ENCODE results near the gene RSRP1.

The RSRP1 gene

GRCh38 chr1:25205786-25206185, 41.5 kb downstream of the RSRP1 start:
- peaks cover 0 to 11% (median 3%) of the 10 kb centered on the region in 5 donors for H3K27me3 ChIP-seq (ENCODE audit: control insufficient read depth in 5 of 5, insufficient read depth in 4 of 5, low read length in 5 of 5)
- H3K36me3 ChIP-seq (ENCODE audit: control insufficient read depth in 5 of 5, insufficient read depth in 5 of 5, low read length in 5 of 5): no peaks in the 10 kb centered on the region
- H3K9ac ChIP-seq (ENCODE audit: low read length in 5 of 5): no peak overlapping the region
- H3K27ac ChIP-seq (ENCODE audit: low read depth, low read length): no peak overlapping the region
- no peaks in the 10 kb centered on the region for H3K9me3 ChIP-seq (ENCODE audit: control insufficient read depth in 5 of 5, low read length in 5 of 5)
- H3K4me1 ChIP-seq (ENCODE audit: control insufficient read depth in 5 of 5, insufficient read depth in 5 of 5, low read length in 5 of 5): no peaks in the 10 kb centered on the region
- H3K4me3 ChIP-seq (ENCODE audit: low read depth in 1 of 5, low read length in 5 of 5): no peak overlapping the region

DNA sequence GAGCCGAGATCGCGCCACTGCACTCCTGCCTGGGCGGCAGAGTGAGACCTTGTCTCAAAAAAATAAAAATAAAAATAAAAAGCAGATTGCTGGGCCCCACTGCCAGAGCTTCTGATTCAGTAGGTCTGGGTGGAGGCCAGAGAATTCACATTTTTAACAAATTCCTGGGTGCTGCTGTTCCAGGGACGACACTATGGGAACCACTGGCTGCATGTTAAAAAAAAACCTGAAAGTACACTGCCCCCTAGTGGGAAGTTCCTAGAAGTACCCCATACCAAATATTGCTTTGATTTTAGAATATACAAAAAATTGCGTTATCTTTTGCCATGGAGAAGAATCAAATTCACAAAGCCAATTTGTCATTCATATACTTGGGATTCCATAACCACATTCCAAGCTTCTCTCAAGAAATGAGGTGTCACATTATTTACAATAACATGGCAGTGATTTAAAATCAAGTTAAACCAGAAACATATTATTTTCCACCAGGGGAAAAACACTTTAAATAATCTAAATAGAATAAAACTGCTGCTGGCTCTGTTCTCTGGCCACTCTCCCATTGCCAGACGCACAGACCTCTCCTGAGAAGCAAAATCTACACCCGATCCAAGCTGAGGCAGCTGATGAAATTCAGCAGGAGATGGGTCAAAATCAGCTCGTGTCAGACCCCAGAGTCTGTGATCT, 42.3 kb downstream of the RSRP1 start:
- Histone ChIP-seq H3K4me1 (ENCODE audit: control insufficient read depth in 5 of 5, insufficient read depth in 5 of 5, low read length in 5 of 5) (no peaks in the 10 kb centered on the region), H3K27me3 (ENCODE audit: control insufficient read depth in 5 of 5, insufficient read depth in 4 of 5, low read length in 5 of 5) (peaks cover 0 to 15% (median 3%) of the 10 kb centered on the region in 5 donors), H3K27ac (ENCODE audit: low read depth, low read length) (no peak overlapping the region), H3K36me3 (ENCODE audit: control insufficient read depth in 5 of 5, insufficient read depth in 5 of 5, low read length in 5 of 5) (no peaks in the 10 kb centered on the region), H3K9me3 (ENCODE audit: control insufficient read depth in 5 of 5, low read length in 5 of 5) (no peaks in the 10 kb centered on the region), H3K4me3 (ENCODE audit: low read depth in 1 of 5, low read length in 5 of 5) (no peak overlapping the region), H3K9ac (ENCODE audit: low read length in 5 of 5) (no peak overlapping the region)

- no peak overlapping the region for H3K27ac ChIP-seq (ENCODE audit: low read depth, low read length)
- H3K4me1 ChIP-seq (ENCODE audit: control insufficient read depth in 5 of 5, insufficient read depth in 5 of 5, low read length in 5 of 5): peaks cover 0 to 15% (median 6%) of the 10 kb centered on the region in 5 donors
- H3K9me3 ChIP-seq (ENCODE audit: control insufficient read depth in 5 of 5, low read length in 5 of 5): no peaks in the 10 kb centered on the region
- no peak overlapping the region for H3K4me3 ChIP-seq (ENCODE audit: low read depth in 1 of 5, low read length in 5 of 5)
- no peaks in the 10 kb centered on the region for H3K36me3 ChIP-seq (ENCODE audit: control insufficient read depth in 5 of 5, insufficient read depth in 5 of 5, low read length in 5 of 5)
- peaks cover 0 to 25% (median 13%) of the 10 kb centered on the region in 5 donors for H3K27me3 ChIP-seq (ENCODE audit: control insufficient read depth in 5 of 5, insufficient read depth in 4 of 5, low read length in 5 of 5)
- no peak overlapping the region for H3K9ac ChIP-seq (ENCODE audit: low read length in 5 of 5)
These were observed 46.2 kb downstream of the RSRP1 start for GRCh38 chr1:25201006-25201405.

GRCh38 chr1:25199819-25200620, 47.2 kb downstream of the RSRP1 start:
- Histone ChIP-seq H3K27ac (ENCODE audit: low read depth, low read length) (no peak overlapping the region), H3K9me3 (ENCODE audit: control insufficient read depth in 5 of 5, low read length in 5 of 5) (no peaks in the 10 kb centered on the region), H3K4me3 (ENCODE audit: low read depth in 1 of 5, low read length in 5 of 5) (no peak overlapping the region), H3K27me3 (ENCODE audit: control insufficient read depth in 5 of 5, insufficient read depth in 4 of 5, low read length in 5 of 5) (peaks cover 0 to 32% (median 17%) of the 10 kb centered on the region in 5 donors), H3K9ac (ENCODE audit: low read length in 5 of 5) (no peak overlapping the region), H3K36me3 (ENCODE audit: control insufficient read depth in 5 of 5, insufficient read depth in 5 of 5, low read length in 5 of 5) (no peaks in the 10 kb centered on the region), H3K4me1 (ENCODE audit: control insufficient read depth in 5 of 5, insufficient read depth in 5 of 5, low read length in 5 of 5) (peaks cover 0 to 15% (median 6%) of the 10 kb centered on the region in 5 donors)

DNA sequence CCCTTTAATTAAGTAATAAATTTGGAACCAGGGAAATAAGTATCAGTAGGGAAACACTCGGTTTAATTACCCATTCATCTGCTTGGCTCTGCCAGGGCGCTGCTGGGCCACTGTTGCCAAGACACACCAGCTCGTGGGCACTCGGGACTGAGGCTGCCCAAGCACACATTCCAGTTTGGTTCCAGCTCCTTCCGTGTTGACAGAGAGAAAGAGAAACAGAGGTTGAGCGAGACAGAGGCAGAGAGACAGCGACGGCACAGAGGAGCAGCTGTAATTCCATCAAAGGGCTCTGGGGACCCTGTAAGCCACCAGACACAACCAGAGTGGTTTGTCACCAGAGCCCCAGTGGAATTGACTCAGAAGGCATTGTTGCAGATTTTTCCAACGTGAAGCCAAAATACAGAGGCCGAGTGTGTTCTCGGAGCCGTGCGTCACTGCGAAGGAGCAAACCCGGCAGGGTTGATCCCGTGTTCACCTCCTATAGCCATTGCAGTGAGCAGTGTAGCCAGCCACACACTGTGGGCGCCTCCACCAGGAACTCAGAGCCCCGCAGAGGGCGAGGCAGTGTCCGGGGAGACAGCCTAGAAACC, 48.5 kb downstream of the RSRP1 start:
- Histone ChIP-seq H3K4me3 (ENCODE audit: low read depth in 1 of 5, low read length in 5 of 5) (peak overlapping the region in 3 of 5 donors; percentile 10 to 37 (median 20)), H3K9me3 (ENCODE audit: control insufficient read depth in 5 of 5, low read length in 5 of 5) (no peaks in the 10 kb centered on the region), H3K9ac (ENCODE audit: low read length in 5 of 5) (peak overlapping the region in 1 of 5 donors; percentile 2), H3K4me1 (ENCODE audit: control insufficient read depth in 5 of 5, insufficient read depth in 5 of 5, low read length in 5 of 5) (peaks cover 0 to 15% (median 6%) of the 10 kb centered on the region in 5 donors), H3K27me3 (ENCODE audit: control insufficient read depth in 5 of 5, insufficient read depth in 4 of 5, low read length in 5 of 5) (peaks cover 0 to 42% (median 29%) of the 10 kb centered on the region in 5 donors), H3K27ac (ENCODE audit: low read depth, low read length) (no peak overlapping the region), H3K36me3 (ENCODE audit: control insufficient read depth in 5 of 5, insufficient read depth in 5 of 5, low read length in 5 of 5) (no peaks in the 10 kb centered on the region)

DNA sequence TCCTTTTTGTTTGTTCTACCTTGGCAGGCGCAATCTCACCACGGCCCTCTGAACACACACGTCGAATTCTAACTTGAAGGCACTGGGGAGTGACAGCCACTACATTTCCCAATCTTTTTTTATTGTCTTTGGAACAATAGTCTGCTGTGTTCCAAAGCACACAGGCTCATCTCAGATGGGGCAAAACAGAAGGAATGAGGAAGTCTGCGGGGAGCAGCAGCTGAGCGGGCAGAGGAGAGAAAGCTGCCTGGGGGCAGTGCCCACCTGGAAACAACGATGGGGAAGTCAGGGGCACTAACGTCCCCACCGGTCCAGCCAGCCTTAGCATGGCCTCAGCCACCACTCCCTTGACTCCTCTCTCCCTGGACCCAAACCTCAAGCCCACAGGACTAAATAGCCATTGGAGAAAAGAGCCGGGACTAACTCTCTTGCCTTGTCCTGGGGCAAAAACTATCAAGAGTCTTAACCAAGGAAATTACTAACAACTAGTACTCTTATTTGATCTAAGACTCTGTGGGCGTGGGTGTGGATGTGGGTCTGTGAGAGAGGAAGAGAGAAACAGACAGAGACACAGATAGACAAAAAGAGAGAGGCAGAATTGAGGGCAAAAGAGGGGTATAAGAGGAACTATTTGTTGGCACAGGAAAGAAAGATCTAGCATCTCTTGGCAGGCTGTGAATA, 49.1 kb downstream of the RSRP1 start:
- Histone ChIP-seq H3K9ac (ENCODE audit: low read length in 5 of 5) (no peak overlapping the region), H3K36me3 (ENCODE audit: control insufficient read depth in 5 of 5, insufficient read depth in 5 of 5, low read length in 5 of 5) (no peaks in the 10 kb centered on the region), H3K4me3 (ENCODE audit: low read depth in 1 of 5, low read length in 5 of 5) (peak overlapping the region in 2 of 5 donors; percentile 10 to 20), H3K4me1 (ENCODE audit: control insufficient read depth in 5 of 5, insufficient read depth in 5 of 5, low read length in 5 of 5) (peaks cover 0 to 15% (median 6%) of the 10 kb centered on the region in 5 donors), H3K27me3 (ENCODE audit: control insufficient read depth in 5 of 5, insufficient read depth in 4 of 5, low read length in 5 of 5) (peaks cover 0 to 45% (median 33%) of the 10 kb centered on the region in 5 donors), H3K9me3 (ENCODE audit: control insufficient read depth in 5 of 5, low read length in 5 of 5) (no peaks in the 10 kb centered on the region), H3K27ac (ENCODE audit: low read depth, low read length) (no peak overlapping the region)

GRCh38 chr1:25197235-25197975, 49.8 kb downstream of the RSRP1 start:
- Histone ChIP-seq H3K27me3 (ENCODE audit: control insufficient read depth in 5 of 5, insufficient read depth in 4 of 5, low read length in 5 of 5) (peaks cover 0 to 48% (median 38%) of the 10 kb centered on the region in 5 donors), H3K27ac (ENCODE audit: low read depth, low read length) (no peak overlapping the region), H3K9ac (ENCODE audit: low read length in 5 of 5) (no peak overlapping the region), H3K9me3 (ENCODE audit: control insufficient read depth in 5 of 5, low read length in 5 of 5) (no peaks in the 10 kb centered on the region), H3K4me3 (ENCODE audit: low read depth in 1 of 5, low read length in 5 of 5) (no peak overlapping the region), H3K4me1 (ENCODE audit: control insufficient read depth in 5 of 5, insufficient read depth in 5 of 5, low read length in 5 of 5) (peaks cover 0 to 15% (median 6%) of the 10 kb centered on the region in 5 donors), H3K36me3 (ENCODE audit: control insufficient read depth in 5 of 5, insufficient read depth in 5 of 5, low read length in 5 of 5) (no peaks in the 10 kb centered on the region)

DNA sequence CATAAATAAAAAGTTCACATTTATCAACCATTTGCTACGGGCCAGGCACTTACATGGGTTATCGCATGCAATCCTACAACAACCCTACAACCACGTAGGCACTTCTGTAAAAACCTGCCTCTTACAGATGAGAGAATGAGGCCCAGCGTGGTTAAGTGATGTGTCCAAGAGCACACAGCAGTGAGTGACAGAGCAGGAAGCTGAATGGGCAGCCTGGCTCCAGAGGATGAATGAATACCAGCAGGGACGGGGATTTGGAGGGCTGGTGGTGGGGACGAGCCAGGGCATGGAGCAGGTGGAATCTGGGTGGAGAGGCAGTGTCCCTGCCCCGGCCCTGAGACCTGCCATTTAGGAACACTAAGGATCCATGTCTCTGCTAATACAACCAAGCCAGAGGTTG, 50.4 kb downstream of the RSRP1 start:
- H3K9ac ChIP-seq (ENCODE audit: low read length in 5 of 5): no peak overlapping the region
- no peak overlapping the region for H3K27ac ChIP-seq (ENCODE audit: low read depth, low read length)
- no peaks in the 10 kb centered on the region for H3K36me3 ChIP-seq (ENCODE audit: control insufficient read depth in 5 of 5, insufficient read depth in 5 of 5, low read length in 5 of 5)
- H3K4me3 ChIP-seq (ENCODE audit: low read depth in 1 of 5, low read length in 5 of 5): no peak overlapping the region
- no peaks in the 10 kb centered on the region for H3K9me3 ChIP-seq (ENCODE audit: control insufficient read depth in 5 of 5, low read length in 5 of 5)
- peaks cover 0 to 15% (median 6%) of the 10 kb centered on the region in 5 donors for H3K4me1 ChIP-seq (ENCODE audit: control insufficient read depth in 5 of 5, insufficient read depth in 5 of 5, low read length in 5 of 5)
- H3K27me3 ChIP-seq (ENCODE audit: control insufficient read depth in 5 of 5, insufficient read depth in 4 of 5, low read length in 5 of 5): peaks cover 0 to 48% (median 38%) of the 10 kb centered on the region in 5 donors

GRCh38 chr1:25195835-25196234, 51.4 kb downstream of the RSRP1 start:
- H3K27ac ChIP-seq (ENCODE audit: low read depth, low read length): no peak overlapping the region
- H3K4me3 ChIP-seq (ENCODE audit: low read depth in 1 of 5, low read length in 5 of 5): no peak overlapping the region
- H3K27me3 ChIP-seq (ENCODE audit: control insufficient read depth in 5 of 5, insufficient read depth in 4 of 5, low read length in 5 of 5): peaks cover 0 to 47% (median 43%) of the 10 kb centered on the region in 5 donors
- H3K9me3 ChIP-seq (ENCODE audit: control insufficient read depth in 5 of 5, low read length in 5 of 5): no peaks in the 10 kb centered on the region
- H3K36me3 ChIP-seq (ENCODE audit: control insufficient read depth in 5 of 5, insufficient read depth in 5 of 5, low read length in 5 of 5): no peaks in the 10 kb centered on the region
- H3K9ac ChIP-seq (ENCODE audit: low read length in 5 of 5): no peak overlapping the region
- peaks cover 0 to 15% (median 6%) of the 10 kb centered on the region in 5 donors for H3K4me1 ChIP-seq (ENCODE audit: control insufficient read depth in 5 of 5, insufficient read depth in 5 of 5, low read length in 5 of 5)

Data from subcutaneous abdominal adipose tissue (tissue), 5 donors.